ENCODE measurements around the gene DNM3. TPM values are rescaled to one million over a fixed set of nuclear protein-coding genes. Genes with fewer than 3 reads are reported as not detected.

The DNM3 gene
- total and polyA plus RNA-seq, 2 experiments from 2014 or later = 5.2 to 12.2 TPM

DNA sequence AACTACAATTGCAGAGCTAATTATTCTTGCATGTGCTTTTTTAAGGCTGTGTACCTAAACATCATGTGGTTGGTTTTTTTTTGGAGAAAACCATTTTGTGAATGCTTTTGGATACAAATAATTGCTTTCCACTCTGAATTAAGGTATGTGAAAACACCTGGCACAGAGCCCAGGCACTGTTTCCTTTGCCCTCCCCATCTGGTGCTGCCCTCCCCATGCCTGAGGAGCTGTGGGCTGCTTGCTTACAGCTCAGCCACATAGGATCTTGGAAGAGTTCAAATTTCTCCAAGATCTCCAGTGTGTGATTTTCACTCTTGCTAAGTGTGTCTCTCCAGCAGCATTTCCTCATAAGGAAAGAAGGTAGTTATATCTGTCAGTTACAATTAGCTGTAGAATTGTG lies 27.8 kb downstream of the DNM3 start:
- H3K9me2 ChIP-seq (ENCODE audit: insufficient read depth) = no peaks in the 10 kb centered on the region
- H3K4me3 Mint-ChIP-seq = no peak overlapping the region
- H3F3A ChIP-seq (replicated peaks; ENCODE audit: low read depth) = no peaks in the 10 kb centered on the region

More for the DNA sequence above, 27.8 kb downstream of the DNM3 start:
- Histone ChIP-seq H2AFZ (no peak overlapping the region), H3K4me1 (ENCODE audit: insufficient read depth) (peaks cover 18% of the 10 kb centered on the region), H3K27me3 (ENCODE audit: insufficient read depth) (no peaks in the 10 kb centered on the region), H3K27ac (ENCODE audit: low read depth) (no peak overlapping the region), H3K36me3 (ENCODE audit: insufficient read depth) (no peaks in the 10 kb centered on the region), H3K79me2 (replicated peaks; ENCODE audit: insufficient read depth) (no peaks in the 10 kb centered on the region), H4K20me1 (replicated peaks; ENCODE audit: insufficient read depth) (no peaks in the 10 kb centered on the region), H3K4me2 (no peak overlapping the region), H3K4me3 (no peak overlapping the region)
- Mint-ChIP-seq H3K36me3 (ENCODE audit: low read depth) (no peaks in the 10 kb centered on the region), H3K27me3 (ENCODE audit: insufficient read depth, low read depth, poor library complexity) (no peaks in the 10 kb centered on the region), H3K9me3 (no peaks in the 10 kb centered on the region), H3K27ac (no peak overlapping the region), H3K4me1 (peaks cover 14% of the 10 kb centered on the region)
- no peak for DNase-seq (ENCODE audit: low spot score)
- no peak for ATAC-seq
- no peak for TF ChIP-seq STAT1 (IDR thresholded peaks at IDR 0.05; ENCODE audit: unreplicated experiment)
- TF ChIP-seq, protein P1, sequence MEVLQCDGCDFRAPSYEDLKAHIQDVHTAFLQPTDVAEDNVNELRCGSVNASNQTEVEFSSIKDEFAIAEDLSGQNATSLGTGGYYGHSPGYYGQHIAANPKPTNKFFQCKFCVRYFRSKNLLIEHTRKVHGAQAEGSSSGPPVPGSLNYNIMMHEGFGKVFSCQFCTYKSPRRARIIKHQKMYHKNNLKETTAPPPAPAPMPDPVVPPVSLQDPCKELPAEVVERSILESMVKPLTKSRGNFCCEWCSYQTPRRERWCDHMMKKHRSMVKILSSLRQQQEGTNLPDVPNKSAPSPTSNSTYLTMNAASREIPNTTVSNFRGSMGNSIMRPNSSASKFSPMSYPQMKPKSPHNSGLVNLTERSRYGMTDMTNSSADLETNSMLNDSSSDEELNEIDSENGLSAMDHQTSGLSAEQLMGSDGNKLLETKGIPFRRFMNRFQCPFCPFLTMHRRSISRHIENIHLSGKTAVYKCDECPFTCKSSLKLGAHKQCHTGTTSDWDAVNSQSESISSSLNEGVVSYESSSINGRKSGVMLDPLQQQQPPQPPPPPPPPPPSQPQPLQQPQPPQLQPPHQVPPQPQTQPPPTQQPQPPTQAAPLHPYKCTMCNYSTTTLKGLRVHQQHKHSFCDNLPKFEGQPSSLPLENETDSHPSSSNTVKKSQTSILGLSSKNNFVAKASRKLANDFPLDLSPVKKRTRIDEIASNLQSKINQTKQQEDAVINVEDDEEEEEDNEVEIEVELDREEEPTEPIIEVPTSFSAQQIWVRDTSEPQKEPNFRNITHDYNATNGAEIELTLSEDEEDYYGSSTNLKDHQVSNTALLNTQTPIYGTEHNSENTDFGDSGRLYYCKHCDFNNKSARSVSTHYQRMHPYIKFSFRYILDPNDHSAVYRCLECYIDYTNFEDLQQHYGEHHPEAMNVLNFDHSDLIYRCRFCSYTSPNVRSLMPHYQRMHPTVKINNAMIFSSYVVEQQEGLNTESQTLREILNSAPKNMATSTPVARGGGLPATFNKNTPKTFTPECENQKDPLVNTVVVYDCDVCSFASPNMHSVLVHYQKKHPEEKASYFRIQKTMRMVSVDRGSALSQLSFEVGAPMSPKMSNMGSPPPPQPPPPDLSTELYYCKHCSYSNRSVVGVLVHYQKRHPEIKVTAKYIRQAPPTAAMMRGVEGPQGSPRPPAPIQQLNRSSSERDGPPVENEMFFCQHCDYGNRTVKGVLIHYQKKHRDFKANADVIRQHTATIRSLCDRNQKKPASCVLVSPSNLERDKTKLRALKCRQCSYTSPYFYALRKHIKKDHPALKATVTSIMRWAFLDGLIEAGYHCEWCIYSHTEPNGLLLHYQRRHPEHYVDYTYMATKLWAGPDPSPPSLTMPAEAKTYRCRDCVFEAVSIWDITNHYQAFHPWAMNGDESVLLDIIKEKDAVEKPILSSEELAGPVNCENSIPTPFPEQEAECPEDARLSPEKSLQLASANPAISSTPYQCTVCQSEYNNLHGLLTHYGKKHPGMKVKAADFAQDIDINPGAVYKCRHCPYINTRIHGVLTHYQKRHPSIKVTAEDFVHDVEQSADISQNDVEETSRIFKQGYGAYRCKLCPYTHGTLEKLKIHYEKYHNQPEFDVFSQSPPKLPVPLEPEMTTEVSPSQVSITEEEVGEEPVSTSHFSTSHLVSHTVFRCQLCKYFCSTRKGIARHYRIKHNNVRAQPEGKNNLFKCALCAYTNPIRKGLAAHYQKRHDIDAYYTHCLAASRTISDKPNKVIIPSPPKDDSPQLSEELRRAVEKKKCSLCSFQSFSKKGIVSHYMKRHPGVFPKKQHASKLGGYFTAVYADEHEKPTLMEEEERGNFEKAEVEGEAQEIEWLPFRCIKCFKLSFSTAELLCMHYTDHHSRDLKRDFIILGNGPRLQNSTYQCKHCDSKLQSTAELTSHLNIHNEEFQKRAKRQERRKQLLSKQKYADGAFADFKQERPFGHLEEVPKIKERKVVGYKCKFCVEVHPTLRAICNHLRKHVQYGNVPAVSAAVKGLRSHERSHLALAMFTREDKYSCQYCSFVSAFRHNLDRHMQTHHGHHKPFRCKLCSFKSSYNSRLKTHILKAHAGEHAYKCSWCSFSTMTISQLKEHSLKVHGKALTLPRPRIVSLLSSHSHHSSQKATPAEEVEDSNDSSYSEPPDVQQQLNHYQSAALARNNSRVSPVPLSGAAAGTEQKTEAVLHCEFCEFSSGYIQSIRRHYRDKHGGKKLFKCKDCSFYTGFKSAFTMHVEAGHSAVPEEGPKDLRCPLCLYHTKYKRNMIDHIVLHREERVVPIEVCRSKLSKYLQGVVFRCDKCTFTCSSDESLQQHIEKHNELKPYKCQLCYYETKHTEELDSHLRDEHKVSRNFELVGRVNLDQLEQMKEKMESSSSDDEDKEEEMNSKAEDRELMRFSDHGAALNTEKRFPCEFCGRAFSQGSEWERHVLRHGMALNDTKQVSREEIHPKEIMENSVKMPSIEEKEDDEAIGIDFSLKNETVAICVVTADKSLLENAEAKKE (CRISPR knock-in tag; IDR thresholded peaks at IDR 0.05) = no peak
- no peak for TF ChIP-seq CREB1 (CRISPR knock-in tag; IDR thresholded peaks at IDR 0.05; ENCODE audit: low read depth)
